Transverse colon (tissue), 4 donors: ENCODE data around the gene ECM1.

Experiments used
- CTCF ChIP-seq, 5 experiments: fragments of 200-600 bp in 3 of 5; fragments of 450-650 bp in 2 of 5; sonication (generic) in 3 of 5; IDR thresholded peaks; 1 replicate in 2 of 5; 2 replicates in 3 of 5; pipeline ENCODE4 v1.5.1; 2016 to 2017; ENCODE audit warnings: antibody characterized with exemption in 5 of 5, inconsistent platforms in 3 of 5, mild to moderate bottlenecking in 2 of 5, moderate library complexity in 1 of 5
- EP300 ChIP-seq: sonication (generic); formaldehyde crosslinking; IDR thresholded peaks from one replicate; pipeline ENCODE4 v1.6.1; 2017; ENCODE audit warnings: antibody characterized with exemption, low read depth
- POLR2A ChIP-seq: fragments of 450-650 bp; IDR thresholded peaks from one replicate; pipeline ENCODE4 v1.6.1; 2016; ENCODE audit warnings: antibody characterized with exemption, mild to moderate bottlenecking, moderate library complexity
- POLR2AphosphoS5 ChIP-seq, 3 donors: sonication (generic); formaldehyde crosslinking; IDR thresholded peaks; one replicate each; pipeline ENCODE4 v1.6.1; 2016; ENCODE audit warnings: antibody characterized with exemption in 3 of 3

- TF ChIP-seq POLR2A (no peak), CTCF (IDR thresholded peaks at IDR 0.05) (no peak), POLR2AphosphoS5 (IDR thresholded peaks at IDR 0.05) (peak in 1 of 3 donors; percentile 4), EP300 (no peak)
Measured at GRCh38 chr1:150550222-150551050, 42.5 kb downstream of the ECM1 start.
